Hippocampal formation (tissue), 2 donors: ENCODE data around the gene CYP4F8.
A peak's percentile ranks its signal among the peaks of the same experiment; 100 is the strongest.
"Not testable (repeated sequence)": the region's sequence is repeated elsewhere in the genome, so short reads cannot be mapped to it uniquely, and the experiment has no call there.

ENCODE experiments used
- DNase-seq, 2 donors: peaks; one replicate each; lab custom pipeline; 2025; lab: John Stamatoyannopoulos, UW

Gene CYP4F8

DNA sequence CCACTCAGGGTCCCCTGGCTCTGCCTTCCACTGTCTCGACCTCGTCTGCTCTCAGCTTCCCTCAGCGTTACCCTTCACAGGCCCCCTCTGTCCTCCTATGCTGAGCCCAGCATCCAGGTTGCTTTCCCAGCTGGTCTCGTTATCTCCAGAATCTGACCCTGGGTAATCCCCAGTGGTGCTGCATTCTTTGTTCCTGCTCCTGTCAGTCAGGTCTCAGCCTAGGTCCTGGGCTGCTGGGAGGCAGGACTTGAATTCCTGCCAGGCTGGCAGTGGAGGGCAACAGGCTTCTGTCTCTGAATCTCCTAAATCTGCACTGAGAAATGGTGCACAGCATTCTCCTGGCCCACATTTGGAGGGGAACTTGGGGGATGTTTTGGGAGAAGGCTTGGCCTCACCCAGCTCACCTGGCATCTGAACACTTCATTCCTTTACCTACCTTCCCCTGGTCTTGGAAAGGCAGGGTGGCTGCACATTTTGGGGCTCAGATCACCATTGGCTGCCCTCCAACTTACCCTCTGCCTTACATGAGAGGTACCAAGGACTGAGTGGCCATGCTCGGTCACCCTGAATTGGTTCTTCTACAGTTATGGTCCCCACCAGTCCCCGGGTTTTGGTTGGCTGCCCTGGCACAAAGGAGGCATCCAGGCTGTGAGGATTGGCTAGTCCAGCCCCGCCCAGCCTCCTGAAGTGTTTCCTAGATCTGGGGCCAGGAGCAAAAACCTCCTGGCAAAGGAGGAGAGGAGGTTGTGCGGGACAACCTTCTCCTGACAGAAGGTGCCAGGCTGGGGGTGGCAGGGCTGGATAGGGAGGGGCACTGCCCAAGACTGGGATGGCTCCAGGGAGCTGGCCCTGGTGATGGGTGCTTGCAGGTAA is at the start of gene CYP4F8:
CYP4F8 (plus strand) TSS at position 712 of the 873 bp plus-strand sequence. CDS start 399 bp downstream, outside the sequence.
- DNase-seq = no peak

DNA sequence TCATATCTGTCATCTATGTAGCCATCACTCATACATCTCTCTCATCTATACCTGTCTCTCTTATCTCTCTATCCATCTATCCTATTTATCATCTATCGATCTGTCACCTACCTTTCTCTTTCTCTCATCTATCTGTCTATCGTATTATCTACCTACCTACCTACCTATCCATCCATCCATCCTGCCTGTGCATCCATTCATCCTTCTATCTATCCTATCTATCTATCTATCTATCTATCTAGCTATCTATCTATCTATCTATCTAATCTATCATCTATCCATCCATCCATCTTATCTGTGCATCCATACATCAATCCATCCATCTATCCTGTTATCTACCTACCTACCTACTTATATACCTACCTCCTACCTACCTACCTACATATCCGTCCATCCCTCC is 44.6 kb upstream of the CYP4F8 start:
- no peak for DNase-seq

- DNase-seq = no peak
Observed at GRCh38 chr19:15575406-15575805, 39.6 kb upstream of the CYP4F8 start.

- DNase-seq = no peak
Observed at GRCh38 chr19:15576526-15577156, 38.4 kb upstream of the CYP4F8 start.

- no peak for DNase-seq
Observed at GRCh38 chr19:15577184-15577771, 37.7 kb upstream of the CYP4F8 start.

GRCh38 chr19:15583346-15583745 is 31.7 kb upstream of the CYP4F8 start:
- DNase-seq = no peak

DNA sequence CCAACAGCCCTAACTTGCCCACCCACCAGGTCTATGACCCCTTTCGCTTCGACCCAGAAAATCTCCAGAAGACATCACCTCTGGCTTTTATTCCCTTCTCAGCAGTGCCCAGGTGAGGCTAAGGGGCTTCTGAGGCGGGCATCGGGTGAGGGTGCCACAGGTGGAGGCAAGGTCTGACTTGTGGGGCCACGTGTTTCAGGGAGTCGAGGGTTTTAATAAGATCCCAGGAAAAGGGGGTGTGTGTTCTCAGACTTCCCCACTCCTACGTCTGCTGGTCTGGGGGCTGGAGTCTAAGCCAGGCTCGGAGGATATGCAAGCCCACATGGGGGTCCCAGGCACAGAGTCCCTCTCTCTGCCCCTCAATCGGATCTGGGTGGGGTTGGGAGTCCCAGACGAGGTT is 30.9 kb upstream of the CYP4F8 start:
- no peak for DNase-seq

GRCh38 chr19:15584541-15585115 is 30.4 kb upstream of the CYP4F8 start:
- peak in 1 of 2 donors; percentile 45 for DNase-seq

DNA sequence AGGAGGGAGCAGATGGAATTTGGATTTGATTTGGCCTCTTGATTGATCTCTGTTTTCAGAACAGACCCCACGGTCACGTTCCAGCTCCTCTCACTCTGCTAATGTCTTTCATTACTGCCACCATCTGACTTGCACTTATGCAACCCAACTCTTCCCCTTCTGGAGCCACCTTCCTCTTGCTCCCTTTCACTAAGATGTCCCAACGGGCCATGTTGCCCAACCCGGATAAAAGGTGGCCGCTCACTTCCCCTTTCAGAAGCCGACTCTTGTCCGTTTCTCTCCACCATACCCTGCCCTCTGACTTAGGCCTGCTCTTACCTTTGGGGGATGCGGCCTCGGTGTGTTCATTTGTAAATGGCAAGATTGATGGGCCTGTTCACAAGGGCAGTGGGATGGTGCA is 27.4 kb upstream of the CYP4F8 start:
- no peak for DNase-seq

DNA sequence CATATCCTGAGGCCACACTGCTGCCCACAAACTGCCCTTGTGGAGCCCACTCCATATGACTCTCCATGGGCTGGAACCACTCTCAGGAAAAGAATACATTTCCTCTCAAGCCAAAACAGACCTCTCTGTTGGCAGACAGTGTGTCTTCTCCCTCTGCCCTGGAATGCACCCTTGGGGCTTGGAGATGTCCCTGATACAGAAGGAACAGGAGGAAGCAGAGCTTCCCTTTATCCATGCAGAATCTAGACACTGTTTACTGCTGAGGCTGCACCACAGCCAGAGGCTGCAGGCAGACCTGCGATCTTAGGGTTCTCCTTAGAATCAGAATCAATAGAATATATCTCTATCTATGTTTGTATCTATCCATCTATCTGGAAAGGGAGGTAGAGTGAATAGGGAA is 26.8 kb upstream of the CYP4F8 start:
- no peak for DNase-seq

GRCh38 chr19:15589760-15590451 is 25.1 kb upstream of the CYP4F8 start:
- DNase-seq = no peak

DNA sequence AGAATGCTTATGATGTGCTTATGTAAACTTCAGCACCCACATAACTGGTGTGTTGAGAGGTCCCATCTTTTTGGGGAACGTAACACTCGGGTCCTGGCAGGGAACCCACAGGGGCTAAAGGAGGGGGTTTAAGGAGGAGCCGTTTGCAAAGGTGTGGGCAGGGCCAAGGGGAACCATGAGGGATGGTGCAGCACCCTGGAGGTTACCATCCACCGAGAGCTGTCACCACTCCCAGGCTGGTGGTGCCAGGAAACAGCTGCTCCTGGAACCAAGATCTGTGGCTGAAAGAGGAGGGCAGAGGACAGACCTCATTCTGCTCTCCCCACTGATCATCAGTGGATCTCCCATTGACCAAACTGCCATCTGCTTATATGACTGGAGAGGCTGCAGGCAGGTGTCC is 23.2 kb upstream of the CYP4F8 start:
- DNase-seq = no peak

DNA sequence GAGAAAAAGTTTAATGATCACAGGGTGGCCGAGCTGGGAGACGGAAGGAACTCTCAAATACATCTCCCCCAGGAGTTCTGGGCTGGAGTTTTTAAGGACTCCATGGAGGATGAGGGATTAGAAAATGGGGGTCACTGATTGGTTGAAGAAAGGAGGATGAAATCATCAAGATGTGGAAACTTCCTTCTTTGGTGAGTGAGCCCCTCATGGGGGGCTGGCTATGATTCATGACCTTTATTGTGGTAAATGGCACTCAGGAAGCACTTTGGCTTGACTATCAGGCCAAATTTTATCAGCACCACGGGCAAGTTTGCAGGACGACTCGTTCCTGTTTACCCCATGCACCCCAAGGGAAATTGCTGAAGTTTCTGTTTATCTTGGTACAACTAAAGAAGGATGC is 22.5 kb upstream of the CYP4F8 start:
- not testable (repeated sequence) for DNase-seq

- not testable (repeated sequence) for DNase-seq
Observed at GRCh38 chr19:15593766-15594165, 21.3 kb upstream of the CYP4F8 start.

- no peak for DNase-seq
Observed at GRCh38 chr19:15595069-15595468, 19.9 kb upstream of the CYP4F8 start.

DNA sequence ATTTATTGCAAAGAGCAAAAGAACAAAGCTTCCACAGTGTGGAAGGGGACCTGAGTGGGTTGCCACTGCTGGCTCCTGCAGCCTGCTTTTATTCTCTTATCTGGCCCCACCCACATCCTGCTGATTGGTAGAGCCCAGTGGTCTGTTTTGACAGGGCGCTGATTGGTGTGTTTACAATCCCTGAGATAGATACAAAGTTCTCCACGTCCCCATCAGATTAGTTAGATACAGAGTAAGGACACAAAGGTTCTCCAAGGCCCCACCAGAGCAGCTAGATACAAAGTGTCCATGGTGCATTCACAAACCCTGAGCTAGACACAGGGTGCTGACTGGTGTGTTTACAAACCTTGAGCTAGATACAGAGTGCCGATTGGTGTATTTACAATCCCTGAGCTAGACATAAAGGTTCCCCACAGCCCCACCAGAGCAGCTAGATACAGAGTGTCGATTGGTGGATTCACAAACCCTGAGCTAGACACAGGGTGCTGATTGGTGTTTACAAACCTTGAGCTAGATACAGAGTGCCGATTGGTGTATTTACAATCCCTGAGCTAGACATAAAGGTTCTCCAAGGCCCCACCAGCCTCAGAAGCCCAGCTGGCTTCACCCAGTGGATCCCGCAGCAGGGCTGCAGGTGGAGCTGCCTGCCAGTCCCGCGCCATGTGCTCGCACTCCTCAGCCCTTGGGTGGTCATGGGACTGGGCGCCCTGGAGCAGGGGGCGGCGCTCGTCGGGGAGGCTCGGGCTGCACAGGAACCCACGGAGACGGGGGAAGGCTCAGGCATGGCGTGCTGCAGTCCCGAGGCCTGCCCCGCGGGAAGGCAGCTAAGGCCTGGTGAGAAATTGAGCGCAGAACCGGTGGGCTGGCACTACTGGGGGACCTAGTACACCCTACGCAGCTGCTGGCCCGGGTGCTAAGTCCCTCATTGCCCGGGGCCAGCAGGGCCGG is 6.8 kb upstream of the CYP4F8 start:
- not testable (repeated sequence) for DNase-seq

GRCh38 chr19:15609261-15609660 is 5.8 kb upstream of the CYP4F8 start:
- DNase-seq = no peak

DNA sequence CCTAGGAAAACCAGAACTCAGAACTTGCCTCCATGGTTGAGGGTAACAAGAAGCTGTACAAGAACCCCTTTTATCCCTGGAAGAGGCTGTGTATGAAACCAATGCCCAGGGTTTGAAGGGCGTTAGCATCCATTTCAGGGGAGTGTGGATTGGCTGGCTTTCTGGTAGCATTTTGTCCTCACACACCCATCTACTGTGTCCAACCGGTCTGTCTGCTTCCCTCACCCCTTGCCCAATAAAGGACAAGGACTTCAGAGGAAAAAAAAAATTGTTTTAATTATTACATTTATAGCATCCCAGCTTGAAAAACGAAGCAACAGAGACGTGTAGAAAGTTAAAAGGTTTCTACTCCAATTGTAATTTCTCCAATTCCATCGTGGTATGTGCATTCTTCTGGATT is 2.7 kb upstream of the CYP4F8 start:
- no peak for DNase-seq

- no peak for DNase-seq
Observed at GRCh38 chr19:15613338-15613737, 1.7 kb upstream of the CYP4F8 start.

DNA sequence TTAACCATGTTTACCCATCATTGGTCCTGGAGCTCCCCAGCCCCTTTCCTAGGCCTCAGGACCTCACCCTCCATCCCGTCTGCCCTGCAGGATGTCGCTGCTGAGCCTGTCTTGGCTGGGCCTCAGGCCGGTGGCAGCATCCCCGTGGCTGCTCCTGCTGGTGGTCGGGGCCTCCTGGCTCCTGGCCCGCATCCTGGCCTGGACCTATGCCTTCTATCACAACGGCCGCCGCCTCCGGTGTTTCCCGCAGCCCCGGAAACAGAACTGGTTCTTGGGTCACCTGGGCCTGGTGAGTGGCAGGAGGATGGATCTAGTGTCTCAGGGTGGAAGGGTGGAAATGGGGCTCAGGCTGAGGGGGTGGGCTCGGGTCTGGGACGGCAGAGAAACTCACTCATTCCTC is 508 bp downstream of the CYP4F8 start:
- no peak for DNase-seq

GRCh38 chr19:15616183-15616582 is 1.2 kb downstream of the CYP4F8 start:
- no peak for DNase-seq
